ENCODE measurements around the gene ITPK1.

ITPK1 gene

GRCh38 chr14:92905667-92906066 lies 210.1 kb downstream of the ITPK1 start:
- no peak for TF ChIP-seq EGR1 (IDR thresholded peaks at IDR 0.05)
- no peak for TF ChIP-seq TEAD4 (IDR thresholded peaks at IDR 0.05)
- no peak for TF ChIP-seq REST (IDR thresholded peaks at IDR 0.05; ENCODE audit: low read depth)
- TF ChIP-seq TAF1 (IDR thresholded peaks at IDR 0.05; ENCODE audit: low read depth): no peak
- TF ChIP-seq CEBPB (IDR thresholded peaks at IDR 0.05): no peak
- no peak for TF ChIP-seq MAX (IDR thresholded peaks at IDR 0.05)
- no peak for TF ChIP-seq TCF12 (IDR thresholded peaks at IDR 0.05; ENCODE audit: low read depth)
- TF ChIP-seq, protein P1, sequence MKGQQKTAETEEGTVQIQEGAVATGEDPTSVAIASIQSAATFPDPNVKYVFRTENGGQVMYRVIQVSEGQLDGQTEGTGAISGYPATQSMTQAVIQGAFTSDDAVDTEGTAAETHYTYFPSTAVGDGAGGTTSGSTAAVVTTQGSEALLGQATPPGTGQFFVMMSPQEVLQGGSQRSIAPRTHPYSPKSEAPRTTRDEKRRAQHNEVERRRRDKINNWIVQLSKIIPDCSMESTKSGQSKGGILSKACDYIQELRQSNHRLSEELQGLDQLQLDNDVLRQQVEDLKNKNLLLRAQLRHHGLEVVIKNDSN (IDR thresholded peaks at IDR 0.05): no peak
- no peak for TF ChIP-seq FOXM1 (IDR thresholded peaks at IDR 0.05; ENCODE audit: borderline replicate concordance, low read depth)
- no peak for TF ChIP-seq RAD21 (IDR thresholded peaks at IDR 0.05; ENCODE audit: low read depth)
- no peak for TF ChIP-seq YY1 (IDR thresholded peaks at IDR 0.05; ENCODE audit: low read depth)
- TF ChIP-seq EP300 (IDR thresholded peaks at IDR 0.05; ENCODE audit: borderline replicate concordance): no peak
- no peak for TF ChIP-seq ZBTB7A (IDR thresholded peaks at IDR 0.05; ENCODE audit: low read depth)
- no peak for TF ChIP-seq NFIC (IDR thresholded peaks at IDR 0.05)
- no peak for TF ChIP-seq CREB1 (IDR thresholded peaks at IDR 0.05; ENCODE audit: low read depth)

DNA sequence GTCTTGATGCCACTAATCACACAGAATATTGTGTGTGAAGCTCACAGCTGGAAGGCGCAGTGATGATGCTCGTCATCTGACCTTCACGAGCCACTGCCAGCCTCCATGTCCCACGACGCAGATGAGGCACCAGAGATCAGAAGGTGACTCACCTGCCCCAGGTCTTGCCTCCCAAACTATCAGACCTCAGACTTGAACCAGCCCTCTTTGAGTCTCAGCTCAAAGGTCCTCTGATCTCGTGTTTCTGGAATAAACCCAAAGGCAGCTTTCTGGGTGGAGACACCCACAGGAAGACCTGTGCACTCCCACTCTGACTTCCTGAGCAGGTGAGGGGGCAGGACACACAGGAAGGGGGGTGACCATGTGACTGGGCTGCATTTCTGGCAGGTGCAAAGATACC lies 212.4 kb downstream of the ITPK1 start:
- TF ChIP-seq ZBTB7A (IDR thresholded peaks at IDR 0.05; ENCODE audit: low read depth) (no peak), CEBPB (IDR thresholded peaks at IDR 0.05) (no peak), RAD21 (IDR thresholded peaks at IDR 0.05; ENCODE audit: low read depth) (no peak), EGR1 (IDR thresholded peaks at IDR 0.05) (no peak), TEAD4 (IDR thresholded peaks at IDR 0.05) (no peak), YY1 (IDR thresholded peaks at IDR 0.05; ENCODE audit: low read depth) (no peak), FOXM1 (IDR thresholded peaks at IDR 0.05; ENCODE audit: borderline replicate concordance, low read depth) (no peak), NFIC (IDR thresholded peaks at IDR 0.05) (no peak), TCF12 (IDR thresholded peaks at IDR 0.05; ENCODE audit: low read depth) (no peak), CREB1 (IDR thresholded peaks at IDR 0.05; ENCODE audit: low read depth) (no peak), MAX (IDR thresholded peaks at IDR 0.05) (no peak), EP300 (IDR thresholded peaks at IDR 0.05; ENCODE audit: borderline replicate concordance) (no peak), REST (IDR thresholded peaks at IDR 0.05; ENCODE audit: low read depth) (no peak), TAF1 (IDR thresholded peaks at IDR 0.05; ENCODE audit: low read depth) (no peak)
- TF ChIP-seq, protein P1 (IDR thresholded peaks at IDR 0.05): no peak

- TF ChIP-seq MAX (IDR thresholded peaks at IDR 0.05): 0 out of 2 replicates have a peak, but pooled peaks have one; percentile 26
- TF ChIP-seq YY1 (IDR thresholded peaks at IDR 0.05; ENCODE audit: low read depth): no peak
- no peak for TF ChIP-seq TAF1 (IDR thresholded peaks at IDR 0.05; ENCODE audit: low read depth)
Observed at GRCh38 chr14:92902726-92903125, 213.0 kb downstream of the ITPK1 start.

DNA sequence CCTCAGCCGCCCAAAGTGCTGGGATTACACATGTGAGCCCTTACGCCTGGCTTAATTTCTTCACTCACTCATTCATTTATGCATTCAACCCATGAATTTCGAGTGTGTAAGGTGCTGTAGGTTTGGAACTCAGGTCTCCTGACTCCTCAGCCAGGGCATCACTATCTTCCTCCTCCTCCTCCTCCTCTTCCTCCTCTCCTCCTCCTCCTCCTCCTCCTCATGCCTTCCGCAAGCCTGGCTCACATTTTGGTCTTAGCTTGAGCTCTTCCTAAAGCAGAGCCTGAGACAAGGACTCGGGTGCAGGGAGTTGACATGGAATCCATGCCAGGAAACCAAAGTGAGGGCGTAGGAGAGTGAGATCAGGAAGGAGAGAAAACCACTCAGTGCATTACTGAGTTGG lies 213.5 kb downstream of the ITPK1 start:
- TF ChIP-seq YY1 (IDR thresholded peaks at IDR 0.05; ENCODE audit: low read depth) (no peak), MAX (IDR thresholded peaks at IDR 0.05) (no peak), ZBTB7A (IDR thresholded peaks at IDR 0.05; ENCODE audit: low read depth) (no peak), RAD21 (IDR thresholded peaks at IDR 0.05; ENCODE audit: low read depth) (no peak), TAF1 (IDR thresholded peaks at IDR 0.05; ENCODE audit: low read depth) (no peak), CREB1 (IDR thresholded peaks at IDR 0.05; ENCODE audit: low read depth) (no peak), TEAD4 (IDR thresholded peaks at IDR 0.05) (no peak), FOXM1 (IDR thresholded peaks at IDR 0.05; ENCODE audit: borderline replicate concordance, low read depth) (no peak), EGR1 (IDR thresholded peaks at IDR 0.05) (no peak), NFIC (IDR thresholded peaks at IDR 0.05) (no peak), TCF12 (IDR thresholded peaks at IDR 0.05; ENCODE audit: low read depth) (no peak), EP300 (IDR thresholded peaks at IDR 0.05; ENCODE audit: borderline replicate concordance) (no peak), REST (IDR thresholded peaks at IDR 0.05; ENCODE audit: low read depth) (no peak), CEBPB (IDR thresholded peaks at IDR 0.05) (no peak)
- TF ChIP-seq, protein P1 (IDR thresholded peaks at IDR 0.05): no peak

Measured in Ishikawa (cell line).